K562 (cell line): ENCODE data around the gene ZKSCAN5. TPM values are rescaled to one million over a fixed set of nuclear protein-coding genes. Genes with fewer than 3 reads are reported as not detected.

Experiments
- ATAC-seq: fragments of 200-7000 bp; cut with Tn5 transposase; 3 replicates; pipeline ENCODE4 v1.9.1; 2020; ENCODE audit warnings: moderate library complexity
- BruUV-seq: library from RNA; stranded (reverse); fragments of 400-500 nt; replicated peaks from 2 replicates; lab custom pipeline; 2021; lab: Mats Ljungman, UMichigan
- CTCF ChIA-PET: fragments of 300-600 bp; formaldehyde crosslinking; extraction: SDS; loops from one replicate; lab custom pipeline; 2021; ENCODE audit warnings: low intra/inter-chr PET ratio; lab: Yijun Ruan, JAX
- POLR2A ChIA-PET: fragments of 300-600, 350-650 bp; sonication (Branson Sonifier 250); formaldehyde crosslinking; extraction: SDS; loops from one replicate; lab custom pipeline; 2021; ENCODE audit warnings: antibody characterized with exemption, inconsistent platforms; lab: Yijun Ruan, JAX
- DNase-seq, 4 experiments: peaks; one replicate each; pipeline versions ENCODE4 v3.0.0 to v3.0.0-alpha.2; 2011 to 2018; ENCODE audit warnings: low spot score in 3 of 4, mixed read lengths in 3 of 4; ENCODE audit errors: extremely low read depth in 1 of 4
- FAIRE-seq: peaks from 2 replicates; lab custom pipeline; 2011; peaks lifted over from hg19 to GRCh38; lab: Jason Lieb, UNC
- H2AFZ ChIP-seq: 2 replicates; pipeline ENCODE4 v1.6.0; 2011; ENCODE audit warnings: low read depth, low read length, control low read depth, inconsistent platforms
- H3K27ac ChIP-seq: fragments of 200-600 bp; 3 replicates; pipeline ENCODE4 v1.8.0; 2011; ENCODE audit warnings: low read depth, mild to moderate bottlenecking, control low read depth, inconsistent platforms, low read length, moderate library complexity, mixed read lengths; ENCODE audit errors: extremely low read depth
- H3K27me3 ChIP-seq, 2 experiments: fragments of 300-600 bp in 1 of 2; 2 replicates in 1 of 2; 3 replicates in 1 of 2; pipeline versions ENCODE4 v1.6.0 to v1.8.0; 2011; ENCODE audit warnings: inconsistent platforms in 2 of 2, low read length in 2 of 2, mild to moderate bottlenecking in 1 of 2, mixed read lengths in 1 of 2, moderate library complexity in 1 of 2; ENCODE audit not compliant: control insufficient read depth in 2 of 2, insufficient read depth in 2 of 2
- H3K36me3 ChIP-seq: fragments of 300-600 bp; 3 replicates; pipeline ENCODE4 v1.8.0; 2011; ENCODE audit warnings: mild to moderate bottlenecking, low read length, inconsistent platforms; ENCODE audit not compliant: control insufficient read depth, insufficient read depth
- H3K4me1 ChIP-seq, 2 experiments: fragments of 200-600 bp in 1 of 2; replicated peaks in 1 of 2; 2 replicates in 1 of 2; 3 replicates in 1 of 2; pipeline versions ENCODE4 v1.5.1 to v1.8.0; 2011; ENCODE audit warnings: inconsistent platforms in 2 of 2, low read length in 2 of 2, mild to moderate bottlenecking in 1 of 2, mixed read lengths in 1 of 2, moderate library complexity in 1 of 2; ENCODE audit not compliant: control insufficient read depth in 2 of 2, insufficient read depth in 2 of 2
- H3K4me2 ChIP-seq: 2 replicates; pipeline ENCODE4 v1.6.1; 2011; ENCODE audit warnings: low read length, control low read depth, inconsistent platforms, mixed read lengths; ENCODE audit not compliant: insufficient read depth
- H3K4me3 ChIP-seq: fragments of 200-600 bp; sonication (generic), shearing (Covaris generic); 2 replicates; pipeline ENCODE4 v1.5.1; 2016; ENCODE audit warnings: control low read depth, inconsistent platforms
- H3K79me2 ChIP-seq: fragments of 200-600 bp; 3 replicates; pipeline ENCODE4 v1.8.0; 2011; ENCODE audit warnings: low read length, inconsistent platforms; ENCODE audit not compliant: control insufficient read depth, insufficient read depth
- H3K9ac ChIP-seq, 2 experiments: 2 replicates each; pipeline versions ENCODE4 v1.6.0 to v1.6.1; 2011; ENCODE audit warnings: low read depth in 2 of 2, low read length in 2 of 2, control low read depth in 1 of 2, inconsistent platforms in 1 of 2, mild to moderate bottlenecking in 1 of 2, mixed read lengths in 1 of 2; ENCODE audit not compliant: insufficient read depth in 1 of 2
- H3K9me1 ChIP-seq: one replicate; pipeline ENCODE4 v1.6.0; 2011; ENCODE audit warnings: inconsistent platforms, mild to moderate bottlenecking, low read length, moderate library complexity; ENCODE audit not compliant: control insufficient read depth, insufficient read depth
- H3K9me3 ChIP-seq: replicated peaks from 2 replicates; pipeline ENCODE4 v1.5.1; 2011; ENCODE audit warnings: low read depth, low read length, inconsistent platforms; ENCODE audit not compliant: control insufficient read depth, insufficient read depth
- H4K20me1 ChIP-seq: replicated peaks from 2 replicates; pipeline ENCODE4 v1.6.1; 2011; ENCODE audit warnings: low read length, inconsistent platforms, mixed read lengths; ENCODE audit not compliant: control insufficient read depth, insufficient read depth
- DDX20 ChIP-seq: fragments of 450-650 bp; IDR thresholded peaks from 2 replicates; pipeline ENCODE4 v1.6.1; 2016; ENCODE audit warnings: missing genetic modification characterization, low read depth, mild to moderate bottlenecking, missing compliant biosample characterization, moderate library complexity
- DPF2 ChIP-seq: fragments of 450-650 bp; IDR thresholded peaks from 2 replicates; pipeline ENCODE4 v1.6.1; 2016
- EGR1 ChIP-seq: fragments of 450-650 bp; conservative IDR thresholded peaks from 2 replicates; pipeline ENCODE4 v1.6.1; 2017; ENCODE audit warnings: mild to moderate bottlenecking
- ESRRA ChIP-seq: fragments of 450-650 bp; IDR thresholded peaks from 2 replicates; pipeline ENCODE4 v1.6.1; 2014; ENCODE audit warnings: low read depth, mild to moderate bottlenecking, moderate library complexity, borderline replicate concordance
- FOSL1 ChIP-seq: fragments of 200-800 bp; sonication (Bioruptor generic); conservative IDR thresholded peaks from 2 replicates; pipeline ENCODE4 v1.6.1; 2016; ENCODE audit warnings: missing genetic modification characterization, missing compliant biosample characterization
- FOXJ3 ChIP-seq: sonication (generic); formaldehyde crosslinking; IDR thresholded peaks from 2 replicates; pipeline ENCODE4 v1.4.0; 2020; ENCODE audit warnings: mild to moderate bottlenecking, missing genetic modification reagents
- GTF2B ChIP-seq: IDR thresholded peaks from 2 replicates; pipeline ENCODE4 v1.6.1; 2011; ENCODE audit not compliant: insufficient read length; ENCODE audit errors: extremely low read depth
- KLF10 ChIP-seq: fragments of 250-450 bp; sonication (Bioruptor Pico); IDR thresholded peaks from 2 replicates; pipeline ENCODE4 v1.6.1; 2021; ENCODE audit warnings: matching md5 sums
- MYNN ChIP-seq, 2 experiments: sonication (generic); formaldehyde crosslinking in 1 of 2; IDR thresholded peaks; 2 replicates each; pipeline versions ENCODE4 v1.5.0 to v1.6.1; 2016 to 2020; ENCODE audit warnings: antibody characterized with exemption in 1 of 2, missing genetic modification reagents in 1 of 2
- PML ChIP-seq: IDR thresholded peaks from 2 replicates; pipeline ENCODE4 v1.6.1; 2012; ENCODE audit warnings: low read length, inconsistent platforms
- SMARCA4 ChIP-seq: fragments of 450-650 bp; IDR thresholded peaks from 2 replicates; pipeline ENCODE4 v1.6.1; 2016
- SPI1 ChIP-seq: IDR thresholded peaks from 2 replicates; pipeline ENCODE4 v1.6.1; 2011; ENCODE audit warnings: low read depth, low read length, control low read depth, borderline replicate concordance
- SRSF1 ChIP-seq: fragments of 200-400 bp; formaldehyde crosslinking; IDR thresholded peaks from 2 replicates; pipeline ENCODE4 v1.6.1; 2017; ENCODE audit warnings: mild to moderate bottlenecking, low read depth, low read length, moderate library complexity
- ZBTB34 ChIP-seq: fragments of 250-450 bp; sonication (Bioruptor Pico); IDR thresholded peaks from 2 replicates; pipeline ENCODE4 v1.8.0; 2021; ENCODE audit warnings: mild to moderate bottlenecking, moderate library complexity
- ZNF583 ChIP-seq: fragments of 250-450 bp; sonication (Bioruptor Pico); IDR thresholded peaks from 2 replicates; pipeline ENCODE4 v1.4.0; 2020
- WGBS: fragments of 100-300 bp; shearing (Covaris generic); methylation state at CpG from one replicate; pipeline ENCODE4 v1.1.6; 2016; ENCODE audit warnings: low coverage, mixed read lengths; ENCODE audit not compliant: insufficient coverage; ENCODE audit errors: missing lambda C conversion rate; 5-methylcytosine and 5-hydroxymethylcytosine counted together
- in situ Hi-C: fragments of 300-500 bp; cut with MboI; formaldehyde crosslinking; loops from 4 replicates; pipeline ENCODE4 v1.15.0; 2018; ENCODE audit warnings: inconsistent platforms, mixed read lengths
- intact Hi-C: fragments of 100-400 bp; cut with micrococcal nuclease; formaldehyde crosslinking; loops from 2 replicates; pipeline ENCODE4 v1.14.2; 2022
- polyA plus RNA-seq, 8 experiments: library from polyadenylated mRNA; depleted of rRNA in 4 of 8; stranded (reverse) in 5 of 8; unstranded in 3 of 8; fragments of >200 nt; fragmentation: Nextera tagmentation in 2 of 8; fragmentation: Illumina TruSeq in 1 of 8; extraction: Ambion mirVana in 2 of 8; extraction: Trizol in 1 of 8; gene quantifications; 2 replicates each; pipeline versions ENCODE4 v1.2.1 to v1.2.3, GENCODE V29; 2011 to 2014; ENCODE audit warnings: inconsistent platforms in 1 of 8, missing spikeins in 1 of 8
- total RNA-seq, 7 experiments: library from RNA; depleted of rRNA in 6 of 7; stranded (reverse); fragments of >200 nt in 6 of 7; fragmentation: Illumina TruSeq in 2 of 7; extraction: Trizol in 2 of 7; gene quantifications; 2 replicates each; pipeline versions ENCODE4 v1.2.1 to v1.2.3, GENCODE V29; 2011 to 2021; ENCODE audit warnings: low replicate concordance in 1 of 7

Gene ZKSCAN5
- total and polyA plus RNA-seq, 9 of the 15 experiments (the other 6 are each of a cell fraction or from before 2014, with no cell fraction given): 4.2 to 19.0 (median 15.0) TPM

DNA sequence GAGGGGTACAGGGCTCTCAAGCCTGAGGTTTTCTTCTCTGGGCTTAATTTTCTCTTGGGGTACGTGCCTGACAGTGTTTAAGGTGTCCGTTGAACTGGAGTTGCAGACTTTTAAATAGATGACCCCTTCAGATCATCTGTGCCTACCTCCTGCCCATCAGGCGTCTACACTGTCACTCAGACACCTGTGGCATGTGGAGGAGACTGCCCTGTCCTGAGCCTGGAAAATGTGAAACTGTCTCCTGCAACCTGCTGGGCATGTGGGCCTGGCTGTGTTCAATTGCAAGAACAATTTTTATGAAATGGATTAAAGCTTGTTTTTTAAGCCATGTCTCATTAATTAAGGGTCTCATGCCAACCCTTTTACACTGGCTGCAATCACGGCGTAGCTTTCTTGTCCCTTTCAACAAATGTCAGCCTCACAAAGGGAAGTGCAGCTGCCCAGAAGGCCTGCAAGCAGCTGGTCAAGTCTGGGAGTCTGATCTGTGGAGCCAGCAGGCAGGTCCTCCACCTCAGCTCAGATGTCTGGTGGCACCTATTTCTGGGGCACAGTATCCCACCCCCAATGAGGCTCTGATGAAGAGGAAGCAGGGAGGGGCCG, 47.3 kb upstream of the ZKSCAN5 start:
- Histone ChIP-seq H3K4me2 (no peak overlapping the region), H3K4me3 (no peak overlapping the region), H3K4me1 (peaks cover 0 to 27% of the 10 kb centered on the region in 2 experiments; a peak in 2 of 5 replicates), H4K20me1 (peaks cover 55% of the 10 kb centered on the region), H2AFZ (no peak overlapping the region), H3K27me3 (no peaks in the 10 kb centered on the region), H3K9me3 (no peaks in the 10 kb centered on the region), H3K79me2 (peaks cover 53% of the 10 kb centered on the region), H3K9ac (no peak overlapping the region), H3K9me1 (no peaks in the 10 kb centered on the region), H3K36me3 (peaks cover 99% of the 10 kb centered on the region), H3K27ac (no peak overlapping the region)
- no TSS peak for BruUV-seq
- intact Hi-C loops (no loop called here), in situ Hi-C loops (no loop called here)
- ChIA-PET CTCF (no interaction called here), POLR2A (interaction anchor here (0.6 to 2.9 kb wide), 4 partner anchors 8 to 67 kb away, joined by 3 to 28 read pairs (median 6); partner anchors contain the start of genes ATP5MF, CPSF4 and PTCD1)
- TF ChIP-seq ZBTB34 (no peak), SPI1 (peak; percentile 10; the same call in 1 of the 2 replicates), ESRRA (no peak), EGR1 (no peak), MYNN (IDR thresholded peaks at IDR 0.05) (peak; percentile 8; the same call in 1 of the 2 replicates), MYNN (CRISPR knock-in tag; IDR thresholded peaks at IDR 0.05) (no peak), SRSF1 (no peak), KLF10 (CRISPR knock-in tag) (no peak), DDX20 (no peak), ZNF583 (CRISPR knock-in tag) (no peak), PML (peak; percentile 40; the same call in 1 of the 2 replicates), FOXJ3 (no peak), GTF2B (no peak), FOSL1 (no peak), SMARCA4 (no peak), DPF2 (no peak)
- WGBS: 85% methylated on average over 6 of the region's 6 CpGs
- DNase-seq (peak in 1 of 4 experiments; percentile 28), FAIRE-seq (no peak), ATAC-seq (peak; percentile 6)
